ENCODE measurements around the gene UBE2C. TPM values are rescaled to one million over a fixed set of nuclear protein-coding genes. Genes with fewer than 3 reads are reported as not detected.

Gene UBE2C
- total RNA-seq, 1 experiment from 2014 or later = 268 TPM

DNA sequence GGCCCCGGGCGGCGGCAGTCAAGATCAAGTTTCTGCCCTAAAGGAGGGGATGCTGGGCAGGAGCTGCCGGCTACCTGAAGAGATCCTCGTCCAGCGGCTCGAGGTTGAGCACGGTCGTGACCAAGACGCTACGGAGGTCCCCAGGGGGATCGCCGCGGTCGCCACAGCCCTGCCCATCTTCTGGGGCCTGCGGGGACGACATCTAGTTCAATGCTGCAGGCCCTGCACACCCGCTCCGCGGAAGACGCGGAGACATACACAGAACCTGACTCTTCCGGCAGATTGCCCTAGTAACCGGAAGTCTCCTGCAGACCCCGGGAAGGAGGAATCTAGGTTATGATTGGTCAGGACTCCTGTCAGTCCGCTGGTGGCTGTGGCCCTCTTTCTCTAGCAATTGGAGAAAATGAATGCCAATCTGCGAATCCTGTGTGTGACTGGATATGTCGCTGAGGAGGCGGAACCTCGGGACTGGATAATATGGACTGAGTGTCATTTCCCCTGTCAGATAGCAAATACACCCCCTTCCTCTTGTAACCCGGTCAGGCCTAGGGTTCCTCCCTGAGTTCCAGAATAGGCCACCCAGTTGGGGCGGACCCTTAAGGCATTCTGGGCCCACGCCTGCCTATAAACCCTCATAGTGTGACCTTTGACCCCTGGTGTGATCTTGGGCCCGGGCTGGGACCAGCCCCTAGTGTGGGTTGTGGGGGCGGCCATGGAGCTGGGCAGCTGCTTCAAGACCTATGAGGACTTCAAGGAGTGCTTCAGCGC lies 44.9 kb downstream of the UBE2C start, which contains the start of the genes ACOT8 and ZSWIM3:
Gene ACOT8 (minus strand): TSS at position 279 of the 768 bp plus-strand sequence. CDS start 77 bp downstream, at position 202.
Gene ZSWIM3 (plus strand): TSS at position 501 of the 768 bp plus-strand sequence. CDS start 212 bp downstream, at position 713.
- no peak within 1 kb of the TSS for H4K8ac ChIP-seq (replicated peaks; ENCODE audit: insufficient read length, low read depth, low read length)
- H2AFZ ChIP-seq (ENCODE audit: low read length) = no peak within 1 kb of the TSS
- H3K23ac ChIP-seq (ENCODE audit: insufficient read length, low read depth, low read length) = no peak within 1 kb of the TSS
- Mint-ChIP-seq H3K27ac (peak within 1 kb of the TSS; percentile 95 to 99 (median 96)), H3K36me3 (ENCODE audit: insufficient read depth in 1 of 3, low read depth in 3 of 3) (peaks cover 5 to 11% (median 8%) of the 10 kb centered on the region in 3 experiments; a peak in 5 of 7 replicates), H3K27me3 (ENCODE audit: low read depth) (no peaks in the 10 kb centered on the region), H3K4me1 (peaks cover 54 to 59% of the 10 kb centered on the region in 2 experiments), H3K9me3 (no peaks in the 10 kb centered on the region), H3K4me3 (peak within 1 kb of the TSS; percentile 90 to 93)
- no peak within 1 kb of the TSS for H3K56ac ChIP-seq (ENCODE audit: insufficient read length, low read depth, low read length)
- peaks cover 14% of the 10 kb centered on the region; the same call in 1 of the 2 replicates for H3K4me1 ChIP-seq (ENCODE audit: insufficient read depth, low read length)
- DNase-seq = peak; percentile 99
- no peaks in the 10 kb centered on the region for H3K27me3 ChIP-seq (ENCODE audit: insufficient read depth, low read length)
- peak within 1 kb of the TSS; percentile 72 for H3K9ac ChIP-seq (ENCODE audit: extremely low read depth, insufficient read length, low read length)
- H4K20me1 ChIP-seq (ENCODE audit: control insufficient read depth, insufficient read depth, insufficient read length) = peaks cover 2% of the 10 kb centered on the region
- H2BK12ac ChIP-seq (ENCODE audit: insufficient read length, low read depth, low read length) = no peak within 1 kb of the TSS
- H3T11ph ChIP-seq (ENCODE audit: low read length) = no peak within 1 kb of the TSS
- no peak within 1 kb of the TSS for H2BK20ac ChIP-seq (ENCODE audit: low read depth, low read length, poor library complexity, severe bottlenecking)
- H2BK120ac ChIP-seq (ENCODE audit: low read depth, low read length, poor library complexity, severe bottlenecking) = no peak within 1 kb of the TSS
- H2AK5ac ChIP-seq (ENCODE audit: insufficient read length, low read length) = no peak within 1 kb of the TSS
- peak within 1 kb of the TSS; percentile 70; the same call in 1 of the 2 replicates for H3K14ac ChIP-seq (ENCODE audit: insufficient read depth, low read length)
- H3K18ac ChIP-seq (ENCODE audit: insufficient read length, low read depth, low read length) = no peak within 1 kb of the TSS
- peak within 1 kb of the TSS; percentile 97 for H3K4me2 ChIP-seq (ENCODE audit: insufficient read depth, insufficient read length, low read length)
- no peak within 1 kb of the TSS for H3K27ac ChIP-seq (ENCODE audit: insufficient read length, low read depth, low read length)
- peaks cover 3% of the 10 kb centered on the region; the same call in 1 of the 2 replicates for H3K79me2 ChIP-seq (ENCODE audit: insufficient read depth, low read length)
- TF ChIP-seq CTCF (conservative IDR thresholded peaks at IDR 0.05) = no peak
- H4K91ac ChIP-seq (ENCODE audit: insufficient read length, low read depth, low read length) = no peak within 1 kb of the TSS
- H2BK15ac ChIP-seq (ENCODE audit: low read depth, low read length) = no peak within 1 kb of the TSS
- WGBS (ENCODE audit: extremely low coverage, insufficient read length, low lambda C conversion rate) = no CpG with 5 or more reads among the region's 36 CpGs
- H3K23me2 ChIP-seq (ENCODE audit: insufficient read length, low read depth, low read length, poor library complexity, severe bottlenecking) = peaks cover 5% of the 10 kb centered on the region
- no peak within 1 kb of the TSS for H4K5ac ChIP-seq (ENCODE audit: insufficient read length, low read depth, low read length)
- no peaks in the 10 kb centered on the region for H3K79me1 ChIP-seq (ENCODE audit: insufficient read depth, low read depth, low read length, poor library complexity, severe bottlenecking)
- no peaks in the 10 kb centered on the region for H3K9me3 ChIP-seq (ENCODE audit: control insufficient read depth, low read depth, low read length)
- H2BK5ac ChIP-seq (ENCODE audit: insufficient read length, low read length) = no peak within 1 kb of the TSS
- H3K4ac ChIP-seq (ENCODE audit: low read depth, low read length) = no peak within 1 kb of the TSS
